H9 (cell line): ENCODE data around the gene DTWD2. TPM values are rescaled to one million over a fixed set of nuclear protein-coding genes. Genes with fewer than 3 reads are reported as not detected.

Experiments
- DNase-seq: peaks from one replicate; pipeline ENCODE4 v3.0.0-alpha.2; 2017
- H2AFZ ChIP-seq: one replicate; pipeline ENCODE4 v1.6.1; 2013; ENCODE audit warnings: mild to moderate bottlenecking, low read length, control low read depth, moderate library complexity
- H2AK5ac ChIP-seq: 2 replicates; pipeline ENCODE4 v1.6.1; 2013; ENCODE audit warnings: low read length, control low read depth, mixed read lengths; ENCODE audit not compliant: insufficient read length
- H2BK120ac ChIP-seq: one replicate; pipeline ENCODE4 v1.6.1; 2013; ENCODE audit warnings: low read depth, mild to moderate bottlenecking, low read length, control low read depth, inconsistent platforms; ENCODE audit not compliant: poor library complexity, severe bottlenecking
- H2BK12ac ChIP-seq: 2 replicates; pipeline ENCODE4 v1.6.1; 2013; ENCODE audit warnings: low read length, control low read depth, mixed read lengths, low read depth; ENCODE audit not compliant: insufficient read length
- H2BK15ac ChIP-seq: 2 replicates; pipeline ENCODE4 v1.6.1; 2013; ENCODE audit warnings: low read depth, low read length, control low read depth
- H2BK20ac ChIP-seq: one replicate; pipeline ENCODE4 v1.6.1; 2013; ENCODE audit warnings: low read depth, mild to moderate bottlenecking, low read length, control low read depth, inconsistent platforms; ENCODE audit not compliant: poor library complexity, severe bottlenecking
- H2BK5ac ChIP-seq: 2 replicates; pipeline ENCODE4 v1.6.1; 2013; ENCODE audit warnings: low read length, control low read depth, mixed read lengths; ENCODE audit not compliant: insufficient read length
- H3K14ac ChIP-seq: 2 replicates; pipeline ENCODE4 v1.6.1; 2013; ENCODE audit warnings: low read length, control low read depth; ENCODE audit not compliant: insufficient read depth
- H3K18ac ChIP-seq: 2 replicates; pipeline ENCODE4 v1.6.1; 2013; ENCODE audit warnings: low read depth, mild to moderate bottlenecking, mixed read lengths, low read length, control low read depth; ENCODE audit not compliant: insufficient read length
- H3K23ac ChIP-seq: 2 replicates; pipeline ENCODE4 v1.6.1; 2013; ENCODE audit warnings: low read length, control low read depth, mixed read lengths, low read depth; ENCODE audit not compliant: insufficient read length
- H3K23me2 ChIP-seq: 2 replicates; pipeline ENCODE4 v1.6.1; 2013; ENCODE audit warnings: low read depth, mild to moderate bottlenecking, mixed read lengths, low read length, control low read depth; ENCODE audit not compliant: insufficient read length, poor library complexity, severe bottlenecking
- H3K27ac ChIP-seq: 2 replicates; pipeline ENCODE4 v1.5.1; 2013; ENCODE audit warnings: low read length, control low read depth, mixed read lengths, low read depth; ENCODE audit not compliant: insufficient read length
- H3K27me3 ChIP-seq: 2 replicates; pipeline ENCODE4 v1.6.1; 2013; ENCODE audit warnings: low read length, control low read depth, inconsistent platforms; ENCODE audit not compliant: insufficient read depth
- H3K4ac ChIP-seq: 2 replicates; pipeline ENCODE4 v1.6.1; 2013; ENCODE audit warnings: low read depth, mild to moderate bottlenecking, control low read depth, inconsistent platforms, low read length, moderate library complexity
- H3K4me1 ChIP-seq: 2 replicates; pipeline ENCODE4 v1.6.1; 2013; ENCODE audit warnings: low read length, control low read depth, inconsistent platforms; ENCODE audit not compliant: insufficient read depth
- H3K4me2 ChIP-seq: 2 replicates; pipeline ENCODE4 v1.6.1; 2013; ENCODE audit warnings: low read length, control low read depth, mixed read lengths; ENCODE audit not compliant: insufficient read length, insufficient read depth
- H3K56ac ChIP-seq: 2 replicates; pipeline ENCODE4 v1.6.1; 2013; ENCODE audit warnings: low read depth, mild to moderate bottlenecking, mixed read lengths, low read length, control low read depth; ENCODE audit not compliant: insufficient read length
- H3K79me1 ChIP-seq: 2 replicates; pipeline ENCODE4 v1.6.1; 2013; ENCODE audit warnings: low read depth, mild to moderate bottlenecking, moderate library complexity, low read length, control low read depth, inconsistent platforms; ENCODE audit not compliant: insufficient read depth, poor library complexity, severe bottlenecking
- H3K79me2 ChIP-seq: 2 replicates; pipeline ENCODE4 v1.6.1; 2013; ENCODE audit warnings: low read length, control low read depth, inconsistent platforms; ENCODE audit not compliant: insufficient read depth
- H3K9ac ChIP-seq: 2 replicates; pipeline ENCODE4 v1.6.1; 2013; ENCODE audit warnings: low read length, control low read depth, mixed read lengths; ENCODE audit not compliant: insufficient read length; ENCODE audit errors: extremely low read depth
- H3K9me3 ChIP-seq: one replicate; pipeline ENCODE4 v1.6.1; 2013; ENCODE audit warnings: low read depth, low read length, inconsistent platforms; ENCODE audit not compliant: control insufficient read depth
- H3T11ph ChIP-seq: one replicate; pipeline ENCODE4 v1.6.1; 2013; ENCODE audit warnings: mild to moderate bottlenecking, low read length, control low read depth, inconsistent platforms
- H4K20me1 ChIP-seq: one replicate; pipeline ENCODE4 v1.6.1; 2013; ENCODE audit not compliant: control insufficient read depth, insufficient read length, insufficient read depth
- H4K5ac ChIP-seq: 2 replicates; pipeline ENCODE4 v1.6.1; 2013; ENCODE audit warnings: low read depth, mild to moderate bottlenecking, mixed read lengths, low read length, control low read depth; ENCODE audit not compliant: insufficient read length
- H4K8ac ChIP-seq: replicated peaks from 2 replicates; pipeline ENCODE4 v1.6.1; 2013; ENCODE audit warnings: low read length, control low read depth, mixed read lengths, low read depth; ENCODE audit not compliant: insufficient read length
- H4K91ac ChIP-seq: 2 replicates; pipeline ENCODE4 v1.6.1; 2013; ENCODE audit warnings: low read depth, mild to moderate bottlenecking, moderate library complexity, mixed read lengths, low read length, control low read depth; ENCODE audit not compliant: insufficient read length
- H3K27ac Mint-ChIP-seq, 3 experiments: 2 replicates in 2 of 3; 3 replicates in 1 of 3; pipeline ENCODE4 v1.8.0; 2020 to 2021; ENCODE audit warnings: mixed read lengths in 3 of 3, mild to moderate bottlenecking in 1 of 3, moderate library complexity in 1 of 3
- H3K27me3 Mint-ChIP-seq: 2 replicates; pipeline ENCODE4 v1.8.0; 2021; ENCODE audit warnings: low read depth, mild to moderate bottlenecking, moderate library complexity, mixed read lengths
- H3K36me3 Mint-ChIP-seq, 3 experiments: 2 replicates in 2 of 3; 3 replicates in 1 of 3; pipeline ENCODE4 v1.8.0; 2020 to 2021; ENCODE audit warnings: low read depth in 3 of 3, mixed read lengths in 3 of 3; ENCODE audit not compliant: insufficient read depth in 1 of 3
- H3K4me1 Mint-ChIP-seq, 2 experiments: 2 replicates each; pipeline ENCODE4 v1.8.0; 2020; ENCODE audit warnings: mixed read lengths in 2 of 2
- H3K4me3 Mint-ChIP-seq, 2 experiments: 2 replicates in 1 of 2; 3 replicates in 1 of 2; pipeline ENCODE4 v1.8.0; 2020 to 2021; ENCODE audit warnings: mild to moderate bottlenecking in 2 of 2, mixed read lengths in 2 of 2, moderate library complexity in 1 of 2
- H3K9me3 Mint-ChIP-seq, 2 experiments: 2 replicates in 1 of 2; 3 replicates in 1 of 2; pipeline ENCODE4 v1.8.0; 2020; ENCODE audit warnings: mild to moderate bottlenecking in 2 of 2, mixed read lengths in 2 of 2, moderate library complexity in 1 of 2
- WGBS: extraction: QIAGEN DNeasy Blood & Tissue Kit; methylation state at CpG from one replicate; pipeline ENCODE4 v1.1.7; 2013; ENCODE audit warnings: missing lambda C conversion rate, low lambda C conversion rate, mixed read lengths; ENCODE audit not compliant: insufficient read length; ENCODE audit errors: extremely low coverage; 5-methylcytosine and 5-hydroxymethylcytosine counted together
- total RNA-seq: library from RNA; stranded (reverse); gene quantifications from 2 replicates; pipeline ENCODE4 v1.2.1, GENCODE V29; 2021
- TF ChIP-seq, protein P1 (sequence below): fragments of 200-600 bp; sonication (generic); conservative IDR thresholded peaks from 3 replicates; pipeline ENCODE4 v1.8.0; 2021; ENCODE audit warnings: antibody characterized with exemption, mild to moderate bottlenecking

The DTWD2 gene
- total RNA-seq, 1 experiment from 2014 or later = 10.8 TPM

DNA sequence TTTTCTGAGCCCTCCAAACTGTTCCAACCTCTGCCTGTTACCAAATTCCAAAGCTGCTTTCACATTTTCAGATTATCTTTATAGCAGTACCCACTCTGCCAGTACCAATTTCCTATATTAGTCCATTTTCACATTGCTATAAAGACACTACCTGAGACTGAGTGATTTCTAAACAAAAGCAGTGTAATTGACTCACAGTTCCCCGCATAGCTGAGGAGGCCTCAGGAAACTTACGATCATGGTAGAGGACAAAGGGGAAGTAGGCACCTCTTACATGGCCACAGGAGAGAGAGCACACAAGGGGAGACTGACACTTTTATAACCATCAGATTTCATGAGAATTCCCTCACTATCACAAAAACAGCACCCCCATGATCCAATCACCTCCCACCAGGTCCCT is 105.0 kb downstream of the DTWD2 start:
- Histone ChIP-seq H3K56ac (no peak overlapping the region), H2AK5ac (no peak overlapping the region), H2BK5ac (no peak overlapping the region), H3K9ac (no peak overlapping the region), H2AFZ (no peak overlapping the region), H3K9me3 (no peaks in the 10 kb centered on the region), H3K27ac (no peak overlapping the region), H3K79me1 (no peaks in the 10 kb centered on the region), H3K23ac (no peak overlapping the region), H2BK15ac (no peak overlapping the region), H3K4ac (no peak overlapping the region), H4K20me1 (no peaks in the 10 kb centered on the region), H3T11ph (no peak overlapping the region), H2BK12ac (no peak overlapping the region), H3K23me2 (no peaks in the 10 kb centered on the region), H4K5ac (no peak overlapping the region), H3K18ac (no peak overlapping the region), H2BK120ac (no peak overlapping the region), H3K79me2 (no peaks in the 10 kb centered on the region), H3K27me3 (no peaks in the 10 kb centered on the region), H4K8ac (no peak overlapping the region), H4K91ac (no peak overlapping the region), H3K4me2 (no peak overlapping the region), H3K4me1 (no peaks in the 10 kb centered on the region; the same call in 1 of the 2 replicates), H3K14ac (no peak overlapping the region), H2BK20ac (no peak overlapping the region)
- H3K27me3 Mint-ChIP-seq = no peaks in the 10 kb centered on the region
- H3K4me1 Mint-ChIP-seq = peaks cover 20 to 21% of the 10 kb centered on the region in 2 experiments
- H3K4me3 Mint-ChIP-seq = no peak overlapping the region
- TF ChIP-seq, protein P1, sequence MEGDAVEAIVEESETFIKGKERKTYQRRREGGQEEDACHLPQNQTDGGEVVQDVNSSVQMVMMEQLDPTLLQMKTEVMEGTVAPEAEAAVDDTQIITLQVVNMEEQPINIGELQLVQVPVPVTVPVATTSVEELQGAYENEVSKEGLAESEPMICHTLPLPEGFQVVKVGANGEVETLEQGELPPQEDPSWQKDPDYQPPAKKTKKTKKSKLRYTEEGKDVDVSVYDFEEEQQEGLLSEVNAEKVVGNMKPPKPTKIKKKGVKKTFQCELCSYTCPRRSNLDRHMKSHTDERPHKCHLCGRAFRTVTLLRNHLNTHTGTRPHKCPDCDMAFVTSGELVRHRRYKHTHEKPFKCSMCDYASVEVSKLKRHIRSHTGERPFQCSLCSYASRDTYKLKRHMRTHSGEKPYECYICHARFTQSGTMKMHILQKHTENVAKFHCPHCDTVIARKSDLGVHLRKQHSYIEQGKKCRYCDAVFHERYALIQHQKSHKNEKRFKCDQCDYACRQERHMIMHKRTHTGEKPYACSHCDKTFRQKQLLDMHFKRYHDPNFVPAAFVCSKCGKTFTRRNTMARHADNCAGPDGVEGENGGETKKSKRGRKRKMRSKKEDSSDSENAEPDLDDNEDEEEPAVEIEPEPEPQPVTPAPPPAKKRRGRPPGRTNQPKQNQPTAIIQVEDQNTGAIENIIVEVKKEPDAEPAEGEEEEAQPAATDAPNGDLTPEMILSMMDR = no peak
- DNase-seq = no peak
- no CpG with 5 or more reads among the region's 2 CpGs for WGBS
- H3K9me3 Mint-ChIP-seq = peaks cover under 1 to 5% of the 10 kb centered on the region in 2 experiments; a peak in 4 of 5 replicates
- H3K36me3 Mint-ChIP-seq = peaks cover under 1 to 9% (median 2%) of the 10 kb centered on the region in 3 experiments; a peak in 4 of 7 replicates
- peak overlapping the region; percentile 6 to 24 (median 21); a peak in 5 of 7 replicates for H3K27ac Mint-ChIP-seq
